HepG2 (cell line): Measurements from ENCODE around the gene CROCC. TPM values are rescaled to one million over a fixed set of nuclear protein-coding genes. Genes with fewer than 3 reads are reported as not detected.
A peak's percentile ranks its signal among the peaks of the same experiment; 100 is the strongest.

Experiments used
- ATAC-seq: fragments of 200-7000 bp; cut with Tn5 transposase; 3 replicates; pipeline ENCODE4 v1.9.1; 2020; ENCODE audit warnings: mild to moderate bottlenecking, moderate library complexity
- BruUV-seq: library from RNA; stranded (reverse); fragments of 400-500 nt; replicated peaks from 2 replicates; lab custom pipeline; 2021; lab: Mats Ljungman, UMichigan
- CTCF ChIA-PET: fragments of 300-600 bp; formaldehyde crosslinking; extraction: SDS; loops from one replicate; lab custom pipeline; 2021; ENCODE audit warnings: low total read pairs, inconsistent platforms, low intra/inter-chr PET ratio; lab: Yijun Ruan, JAX
- POLR2A ChIA-PET: fragments of 350-600 bp; sonication (Branson Sonifier 250); formaldehyde crosslinking; loops from one replicate; lab custom pipeline; 2020; ENCODE audit warnings: antibody characterized with exemption, inconsistent platforms; lab: Yijun Ruan, JAX
- DNase-seq: peaks from one replicate; pipeline ENCODE4 v3.0.0-alpha.2; 2015; ENCODE audit warnings: low spot score
- FAIRE-seq: peaks from 3 replicates; lab custom pipeline; 2011; peaks lifted over from hg19 to GRCh38; lab: Jason Lieb, UNC
- H2AFZ ChIP-seq: one replicate; pipeline ENCODE4 v1.6.1; 2011; ENCODE audit warnings: low read length, inconsistent platforms
- H3K27ac ChIP-seq: fragments of 300-600 bp; 3 replicates; pipeline ENCODE4 v1.8.0; 2011; ENCODE audit warnings: mixed run types, mild to moderate bottlenecking, mixed read lengths, low read length, inconsistent platforms; ENCODE audit not compliant: insufficient read depth; ENCODE audit errors: extremely low read length
- H3K27me3 ChIP-seq, 2 experiments: fragments of 200-600 bp in 1 of 2; 2 replicates in 1 of 2; 3 replicates in 1 of 2; pipeline versions ENCODE4 v1.6.0 to v1.8.0; 2011; ENCODE audit warnings: low read length in 2 of 2, mild to moderate bottlenecking in 2 of 2, moderate library complexity in 2 of 2, inconsistent platforms in 1 of 2; ENCODE audit not compliant: insufficient read depth in 2 of 2, control insufficient read depth in 1 of 2
- H3K36me3 ChIP-seq, 2 experiments: fragments of 200-600 bp in 1 of 2; replicated peaks in 1 of 2; 2 replicates in 1 of 2; 3 replicates in 1 of 2; pipeline versions ENCODE4 v1.5.1 to v1.8.0; 2011; ENCODE audit warnings: low read length in 2 of 2, inconsistent platforms in 1 of 2; ENCODE audit not compliant: insufficient read depth in 2 of 2, control insufficient read depth in 1 of 2
- H3K4me1 ChIP-seq: 2 replicates; pipeline ENCODE4 v1.5.1; 2012; ENCODE audit warnings: low read length, inconsistent platforms; ENCODE audit not compliant: insufficient read depth
- H3K4me2 ChIP-seq: 2 replicates; pipeline ENCODE4 v1.6.0; 2011; ENCODE audit warnings: low read depth, low read length, inconsistent platforms
- H3K4me3 ChIP-seq, 3 experiments: fragments of 200-600 bp in 1 of 3; sonication (generic), shearing (Covaris generic) in 1 of 3; replicated peaks in 1 of 3; 2 replicates each; pipeline ENCODE4 v1.5.1; 2011 to 2016; ENCODE audit warnings: low read length in 3 of 3, inconsistent platforms in 2 of 3, low read depth in 2 of 3, mild to moderate bottlenecking in 2 of 3, control low read depth in 1 of 3, mixed read lengths in 1 of 3; ENCODE audit not compliant: insufficient read depth in 1 of 3
- H3K79me2 ChIP-seq: one replicate; pipeline ENCODE4 v1.6.1; 2011; ENCODE audit warnings: low read length, inconsistent platforms; ENCODE audit not compliant: insufficient read depth
- H3K9ac ChIP-seq: 2 replicates; pipeline ENCODE4 v1.6.0; 2011; ENCODE audit warnings: mild to moderate bottlenecking, low read depth, low read length, inconsistent platforms; ENCODE audit not compliant: insufficient read depth
- H3K9me3 ChIP-seq: 2 replicates; pipeline ENCODE4 v1.5.1; 2012; ENCODE audit warnings: mild to moderate bottlenecking, low read length
- H4K20me1 ChIP-seq: 2 replicates; pipeline ENCODE4 v1.6.0; 2011; ENCODE audit warnings: inconsistent platforms, mild to moderate bottlenecking, low read length, moderate library complexity; ENCODE audit not compliant: insufficient read depth
- ADNP ChIP-seq: sonication (generic); formaldehyde crosslinking; IDR thresholded peaks from 2 replicates; pipeline ENCODE4 v1.4.0; 2020; ENCODE audit warnings: missing genetic modification reagents
- FOXA1 ChIP-seq, 2 experiments: fragments of 450-650 bp in 1 of 2; sonication (generic) in 1 of 2; formaldehyde crosslinking in 1 of 2; IDR thresholded peaks; 2 replicates each; pipeline versions ENCODE4 v1.4.0 to v1.6.1; 2016 to 2020; ENCODE audit warnings: missing genetic modification reagents in 1 of 2
- FOXM1 ChIP-seq: sonication (generic); formaldehyde crosslinking; IDR thresholded peaks from 2 replicates; pipeline ENCODE4 v1.5.0; 2020; ENCODE audit warnings: missing genetic modification reagents
- GABPA ChIP-seq, 2 experiments: IDR thresholded peaks; 2 replicates each; pipeline ENCODE4 v1.6.1; 2011 to 2016; ENCODE audit warnings: low read depth in 2 of 2, low read length in 1 of 2, missing biosample characterization in 1 of 2, missing genetic modification characterization in 1 of 2
- MIER2 ChIP-seq: IDR thresholded peaks from 2 replicates; pipeline ENCODE4 v1.6.1; 2016; ENCODE audit warnings: missing biosample characterization, missing genetic modification reagents
- MYC ChIP-seq: sonication (generic); formaldehyde crosslinking; IDR thresholded peaks from 2 replicates; pipeline ENCODE4 v1.9.0; 2021; ENCODE audit warnings: missing genetic modification reagents, borderline replicate concordance
- SAP130 ChIP-seq: IDR thresholded peaks from 2 replicates; pipeline ENCODE4 v1.6.1; 2016; ENCODE audit warnings: low read depth
- SRSF1 ChIP-seq: fragments of 200-400 bp; formaldehyde crosslinking; optimal IDR thresholded peaks from 2 replicates; pipeline ENCODE3; 2017; ENCODE audit warnings: mild to moderate bottlenecking, low read depth, low read length, moderate library complexity
- TBL1XR1 ChIP-seq: fragments of 150-350 bp; IDR thresholded peaks from 2 replicates; pipeline ENCODE4 v1.6.1; 2014; ENCODE audit warnings: borderline replicate concordance, low read length; ENCODE audit not compliant: partially characterized antibody
- ZBTB7B ChIP-seq: sonication (generic); formaldehyde crosslinking; IDR thresholded peaks from 2 replicates; pipeline ENCODE4 v1.4.0; 2020; ENCODE audit warnings: missing genetic modification reagents
- ZEB1 ChIP-seq: IDR thresholded peaks from 2 replicates; pipeline ENCODE4 v1.6.1; 2012; ENCODE audit warnings: mild to moderate bottlenecking, low read depth, inconsistent platforms; ENCODE audit not compliant: insufficient replicate concordance
- ZNF136 ChIP-seq: sonication (generic); formaldehyde crosslinking; IDR thresholded peaks from 2 replicates; pipeline ENCODE4 v1.8.1; 2022; ENCODE audit warnings: low read depth, mild to moderate bottlenecking, moderate library complexity, missing genetic modification reagents
- ZNF335 ChIP-seq: sonication (generic); formaldehyde crosslinking; IDR thresholded peaks from 2 replicates; pipeline ENCODE4 v1.4.0; 2020; ENCODE audit warnings: missing genetic modification reagents
- ZNF567 ChIP-seq: sonication (generic); formaldehyde crosslinking; IDR thresholded peaks from 2 replicates; pipeline ENCODE4 v1.8.1; 2023; ENCODE audit warnings: mild to moderate bottlenecking, missing genetic modification reagents, borderline replicate concordance
- WGBS: methylation state at CpG from one replicate; pipeline ENCODE4 v1.1.6; 2017; ENCODE audit warnings: low lambda C conversion rate; 5-methylcytosine and 5-hydroxymethylcytosine counted together
- in situ Hi-C: cut with HindIII; loops from 2 replicates; pipeline ENCODE4 v1.10.0; 2017; ENCODE audit warnings: low pct_unique_long_range_greater_than_20kb; ENCODE audit not compliant: extremely low pct_ligation_motif_present
- intact Hi-C: fragments of 100-400 bp; cut with micrococcal nuclease; formaldehyde crosslinking; loops from one replicate; pipeline ENCODE4 v1.10.0; 2022; ENCODE audit not compliant: unreplicated experiment
- polyA plus RNA-seq, 8 experiments: library from polyadenylated mRNA; depleted of rRNA in 3 of 8; stranded (reverse) in 7 of 8; unstranded in 1 of 8; fragments of >200 nt; fragmentation: Illumina TruSeq in 4 of 8; extraction: Trizol in 4 of 8; gene quantifications; 2 replicates each; pipeline versions ENCODE4 v1.2.1 to v1.2.3, GENCODE V29; 2011 to 2016; ENCODE audit warnings: low read depth in 4 of 8, missing spikeins in 1 of 8, mixed read lengths in 1 of 8; ENCODE audit not compliant: insufficient read depth in 1 of 8
- total RNA-seq, 5 experiments: library from RNA; depleted of rRNA; stranded (reverse); fragments of >200 nt; fragmentation: Illumina TruSeq; extraction: Trizol; gene quantifications; 2 replicates each; pipeline ENCODE4 v1.2.3, GENCODE V29; 2016; ENCODE audit warnings: low read depth in 1 of 5
- TF ChIP-seq, protein P1 (sequence below): IDR thresholded peaks from 2 replicates; pipeline ENCODE4 v1.6.1; 2012; ENCODE audit warnings: low read depth, low read length, improper control_type of control experiment
- TF ChIP-seq, protein P2 (sequence below): sonication (generic); formaldehyde crosslinking; conservative IDR thresholded peaks from 2 replicates; pipeline ENCODE4 v1.8.1; 2023; ENCODE audit warnings: missing genetic modification reagents
- TF ChIP-seq, protein P3 (sequence below): sonication (generic); formaldehyde crosslinking; IDR thresholded peaks from 2 replicates; pipeline ENCODE4 v1.4.0; 2020; ENCODE audit warnings: missing genetic modification reagents, borderline replicate concordance

The CROCC gene
- total and polyA plus RNA-seq, 2 of the 13 experiments (the other 11 are each of a cell fraction or from before 2014, with no cell fraction given), result 7.8 to 15.5 TPM

DNA sequence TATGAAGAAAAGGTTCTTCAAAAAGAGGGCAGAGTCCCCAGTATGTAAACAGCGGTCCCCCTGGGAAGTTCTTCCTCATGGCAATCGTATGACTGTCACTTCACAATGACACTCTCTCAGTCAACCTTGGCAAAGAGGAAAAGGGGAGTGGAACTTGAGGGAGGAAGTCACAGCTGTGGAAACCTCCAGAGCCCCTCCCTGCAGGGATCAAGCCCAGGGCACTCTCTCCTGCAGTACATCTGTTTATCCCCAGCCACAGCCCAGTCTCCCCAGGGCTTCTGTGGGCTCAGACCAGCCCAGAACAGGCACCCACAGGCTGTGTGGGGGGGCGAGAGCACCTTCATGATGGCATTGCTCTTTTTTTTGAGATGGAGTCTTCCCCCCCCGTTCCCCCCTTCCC lies 88.0 kb downstream of the CROCC start (continued):
- TF ChIP-seq, protein P1, sequence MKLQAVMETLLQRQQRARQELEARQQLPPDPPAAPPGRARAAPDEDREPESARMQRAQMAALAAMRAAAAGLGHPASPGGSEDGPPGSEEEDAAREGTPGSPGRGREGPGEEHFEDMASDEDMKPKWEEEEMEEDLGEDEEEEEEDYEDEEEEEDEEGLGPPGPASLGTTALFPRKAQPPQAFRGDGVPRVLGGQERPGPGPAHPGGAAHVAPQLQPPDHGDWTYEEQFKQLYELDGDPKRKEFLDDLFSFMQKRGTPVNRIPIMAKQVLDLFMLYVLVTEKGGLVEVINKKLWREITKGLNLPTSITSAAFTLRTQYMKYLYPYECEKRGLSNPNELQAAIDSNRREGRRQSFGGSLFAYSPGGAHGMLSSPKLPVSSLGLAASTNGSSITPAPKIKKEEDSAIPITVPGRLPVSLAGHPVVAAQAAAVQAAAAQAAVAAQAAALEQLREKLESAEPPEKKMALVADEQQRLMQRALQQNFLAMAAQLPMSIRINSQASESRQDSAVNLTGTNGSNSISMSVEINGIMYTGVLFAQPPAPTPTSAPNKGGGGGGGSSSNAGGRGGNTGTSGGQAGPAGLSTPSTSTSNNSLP, result no peak
- no peak for TF ChIP-seq FOXA1 (IDR thresholded peaks at IDR 0.05)
- TF ChIP-seq FOXA1 (CRISPR knock-in tag; IDR thresholded peaks at IDR 0.05), result 0 out of 2 replicates have a peak, but pooled peaks have one; percentile 8
- TF ChIP-seq SAP130 (CRISPR knock-in tag), result peak; percentile 25; the same call in 1 of the 2 replicates

DNA sequence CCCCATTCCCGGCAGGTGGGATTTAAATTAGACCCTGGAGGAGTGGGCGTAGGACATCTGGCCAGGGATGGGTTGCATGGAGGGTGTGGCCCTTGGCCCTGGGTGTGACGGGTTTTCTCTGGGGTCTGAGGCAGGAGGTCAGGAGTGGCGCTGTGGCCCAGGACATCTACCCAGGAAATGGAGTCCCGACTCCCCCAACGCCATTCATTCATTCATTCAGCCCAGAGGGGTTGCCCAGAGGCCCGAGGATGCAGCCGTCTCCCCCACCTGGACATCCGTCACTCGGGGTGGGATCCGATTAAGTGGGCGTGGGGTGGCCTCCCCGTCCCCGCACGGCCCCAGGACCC lies 89.3 kb downstream of the CROCC start:
- in situ Hi-C loops (no loop called here), intact Hi-C loops (no loop called here)
- Histone ChIP-seq H3K36me3 (no peaks in the 10 kb centered on the region), H4K20me1 (no peaks in the 10 kb centered on the region), H3K9ac (peak overlapping the region; percentile 70), H3K4me1 (peaks cover 43% of the 10 kb centered on the region), H3K4me2 (peak overlapping the region; percentile 99), H3K27me3 (no peaks in the 10 kb centered on the region), H3K9me3 (no peaks in the 10 kb centered on the region), H3K27ac (no peak overlapping the region), H3K4me3 (peak overlapping the region; percentile 56 to 87 (median 65)), H3K79me2 (no peaks in the 10 kb centered on the region), H2AFZ (no peak overlapping the region)
- FAIRE-seq (no peak), DNase-seq (no peak), ATAC-seq (no peak)
- 8% methylated on average over 8 of the region's 15 CpGs for WGBS
- ChIA-PET POLR2A (no interaction called here), CTCF (no interaction called here)
- no TSS peak for BruUV-seq
- TF ChIP-seq GABPA (IDR thresholded peaks at IDR 0.05; ENCODE audit: low read depth, low read length), result no peak
- TF ChIP-seq GABPA (CRISPR knock-in tag; IDR thresholded peaks at IDR 0.05; ENCODE audit: low read depth), result no peak
- TF ChIP-seq, protein P2, sequence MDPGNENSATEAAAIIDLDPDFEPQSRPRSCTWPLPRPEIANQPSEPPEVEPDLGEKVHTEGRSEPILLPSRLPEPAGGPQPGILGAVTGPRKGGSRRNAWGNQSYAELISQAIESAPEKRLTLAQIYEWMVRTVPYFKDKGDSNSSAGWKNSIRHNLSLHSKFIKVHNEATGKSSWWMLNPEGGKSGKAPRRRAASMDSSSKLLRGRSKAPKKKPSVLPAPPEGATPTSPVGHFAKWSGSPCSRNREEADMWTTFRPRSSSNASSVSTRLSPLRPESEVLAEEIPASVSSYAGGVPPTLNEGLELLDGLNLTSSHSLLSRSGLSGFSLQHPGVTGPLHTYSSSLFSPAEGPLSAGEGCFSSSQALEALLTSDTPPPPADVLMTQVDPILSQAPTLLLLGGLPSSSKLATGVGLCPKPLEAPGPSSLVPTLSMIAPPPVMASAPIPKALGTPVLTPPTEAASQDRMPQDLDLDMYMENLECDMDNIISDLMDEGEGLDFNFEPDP, result 0 out of 2 replicates have a peak, but pooled peaks have one; percentile 10
- no peak for TF ChIP-seq FOXM1 (CRISPR knock-in tag)
- no peak for TF ChIP-seq MIER2
- TF ChIP-seq ADNP (CRISPR knock-in tag), result no peak
- no peak for TF ChIP-seq ZNF335 (CRISPR knock-in tag)
- TF ChIP-seq ZBTB7B (CRISPR knock-in tag), result no peak
- TF ChIP-seq SRSF1, result no peak
- no peak for TF ChIP-seq ZNF136 (CRISPR knock-in tag)
- no peak for TF ChIP-seq ZNF567
- TF ChIP-seq TBL1XR1, result no peak
- TF ChIP-seq MYC, result no peak
- TF ChIP-seq, protein P3, sequence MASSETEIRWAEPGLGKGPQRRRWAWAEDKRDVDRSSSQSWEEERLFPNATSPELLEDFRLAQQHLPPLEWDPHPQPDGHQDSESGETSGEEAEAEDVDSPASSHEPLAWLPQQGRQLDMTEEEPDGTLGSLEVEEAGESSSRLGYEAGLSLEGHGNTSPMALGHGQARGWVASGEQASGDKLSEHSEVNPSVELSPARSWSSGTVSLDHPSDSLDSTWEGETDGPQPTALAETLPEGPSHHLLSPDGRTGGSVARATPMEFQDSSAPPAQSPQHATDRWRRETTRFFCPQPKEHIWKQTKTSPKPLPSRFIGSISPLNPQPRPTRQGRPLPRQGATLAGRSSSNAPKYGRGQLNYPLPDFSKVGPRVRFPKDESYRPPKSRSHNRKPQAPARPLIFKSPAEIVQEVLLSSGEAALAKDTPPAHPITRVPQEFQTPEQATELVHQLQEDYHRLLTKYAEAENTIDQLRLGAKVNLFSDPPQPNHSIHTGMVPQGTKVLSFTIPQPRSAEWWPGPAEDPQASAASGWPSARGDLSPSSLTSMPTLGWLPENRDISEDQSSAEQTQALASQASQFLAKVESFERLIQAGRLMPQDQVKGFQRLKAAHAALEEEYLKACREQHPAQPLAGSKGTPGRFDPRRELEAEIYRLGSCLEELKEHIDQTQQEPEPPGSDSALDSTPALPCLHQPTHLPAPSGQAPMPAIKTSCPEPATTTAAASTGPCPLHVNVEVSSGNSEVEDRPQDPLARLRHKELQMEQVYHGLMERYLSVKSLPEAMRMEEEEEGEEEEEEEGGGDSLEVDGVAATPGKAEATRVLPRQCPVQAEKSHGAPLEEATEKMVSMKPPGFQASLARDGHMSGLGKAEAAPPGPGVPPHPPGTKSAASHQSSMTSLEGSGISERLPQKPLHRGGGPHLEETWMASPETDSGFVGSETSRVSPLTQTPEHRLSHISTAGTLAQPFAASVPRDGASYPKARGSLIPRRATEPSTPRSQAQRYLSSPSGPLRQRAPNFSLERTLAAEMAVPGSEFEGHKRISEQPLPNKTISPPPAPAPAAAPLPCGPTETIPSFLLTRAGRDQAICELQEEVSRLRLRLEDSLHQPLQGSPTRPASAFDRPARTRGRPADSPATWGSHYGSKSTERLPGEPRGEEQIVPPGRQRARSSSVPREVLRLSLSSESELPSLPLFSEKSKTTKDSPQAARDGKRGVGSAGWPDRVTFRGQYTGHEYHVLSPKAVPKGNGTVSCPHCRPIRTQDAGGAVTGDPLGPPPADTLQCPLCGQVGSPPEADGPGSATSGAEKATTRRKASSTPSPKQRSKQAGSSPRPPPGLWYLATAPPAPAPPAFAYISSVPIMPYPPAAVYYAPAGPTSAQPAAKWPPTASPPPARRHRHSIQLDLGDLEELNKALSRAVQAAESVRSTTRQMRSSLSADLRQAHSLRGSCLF (CRISPR knock-in tag), result no peak
- no peak for TF ChIP-seq ZEB1
